B cell (primary cell): Measurements from ENCODE around the gene BAHCC1. TPM values are rescaled to one million over a fixed set of nuclear protein-coding genes. Genes with fewer than 3 reads are reported as not detected.

Source experiments
- ATAC-seq: fragments of 200-7000 bp; cut with Tn5 transposase; one replicate; pipeline ENCODE4 v1.10.0; 2021; ENCODE audit warnings: low read depth, mild to moderate bottlenecking, moderate number of reproducible peaks, moderate library complexity
- CTCF ChIA-PET: fragments of 350-600 bp; sonication (Branson Sonifier 250); formaldehyde crosslinking; loops from one replicate; lab custom pipeline; 2021; ENCODE audit warnings: antibody characterized with exemption, inconsistent platforms; lab: Charles Lee
- POLR2A ChIA-PET: fragments of 350-600 bp; sonication (Branson Sonifier 250); formaldehyde crosslinking; loops from one replicate; lab custom pipeline; 2021; ENCODE audit warnings: antibody characterized with exemption; lab: Charles Lee
- DNase-seq: peaks from one replicate; pipeline ENCODE4 v3.0.0; 2013
- H2AFZ ChIP-seq: 2 replicates; pipeline ENCODE4 v1.6.1; 2012; ENCODE audit warnings: mild to moderate bottlenecking, low read depth, low read length; ENCODE audit not compliant: insufficient read depth, poor library complexity, severe bottlenecking
- H3K27ac ChIP-seq, 2 donors: 1 replicate in 1 of 2; 2 replicates in 1 of 2; pipeline ENCODE4 v1.5.1; 2012 to 2013; ENCODE audit warnings: low read length in 2 of 2, mild to moderate bottlenecking in 2 of 2, moderate library complexity in 1 of 2
- H3K27me3 ChIP-seq, 4 experiments: fragments of 200-600 bp in 1 of 4; sonication (generic) in 1 of 4; replicated peaks in 1 of 4; 1 replicate in 2 of 4; 2 replicates in 2 of 4; pipeline versions ENCODE4 v1.6.1 to v1.7.0; 2013 to 2016; ENCODE audit warnings: low read length in 3 of 4, mild to moderate bottlenecking in 2 of 4, mixed read lengths in 1 of 4, moderate library complexity in 1 of 4; ENCODE audit not compliant: insufficient read depth in 4 of 4, control insufficient read depth in 3 of 4; ENCODE audit errors: control extremely low read depth in 1 of 4
- H3K36me3 ChIP-seq, 2 experiments: replicated peaks in 1 of 2; 1 replicate in 1 of 2; 2 replicates in 1 of 2; pipeline versions ENCODE4 v1.6.1 to v1.7.1; 2013; ENCODE audit warnings: low read length in 1 of 2; ENCODE audit not compliant: insufficient read depth in 2 of 2, control insufficient read depth in 1 of 2; ENCODE audit errors: control extremely low read depth in 1 of 2, extremely low read depth in 1 of 2
- H3K4me1 ChIP-seq, 2 donors: fragments of 200-600 bp in 1 of 2; sonication (generic) in 1 of 2; 1 replicate in 1 of 2; 2 replicates in 1 of 2; pipeline versions ENCODE4 v1.5.1 to v1.6.1; 2013 to 2017; ENCODE audit warnings: low read length in 2 of 2; ENCODE audit not compliant: control insufficient read depth in 2 of 2, insufficient read depth in 2 of 2
- H3K4me2 ChIP-seq: replicated peaks from 2 replicates; pipeline ENCODE3; 2012; ENCODE audit warnings: mild to moderate bottlenecking, low read depth, low read length; ENCODE audit not compliant: poor library complexity, severe bottlenecking
- H3K4me3 ChIP-seq, 5 experiments: fragments of 200-600 bp in 1 of 5; sonication (generic) in 1 of 5; 1 replicate in 3 of 5; 2 replicates in 2 of 5; pipeline versions ENCODE4 v1.5.1 to v1.7.0; 2011 to 2016; ENCODE audit warnings: low read length in 4 of 5, mild to moderate bottlenecking in 4 of 5, low read depth in 2 of 5, control low read depth in 1 of 5, moderate library complexity in 1 of 5; ENCODE audit not compliant: insufficient read depth in 1 of 5; ENCODE audit errors: control extremely low read depth in 1 of 5, extremely low read depth in 1 of 5
- H3K79me2 ChIP-seq: fragments of 200-600 bp; sonication (generic); one replicate; pipeline ENCODE4 v1.6.0; 2016; ENCODE audit warnings: low read length; ENCODE audit not compliant: control insufficient read depth, insufficient read depth
- H3K9ac ChIP-seq: fragments of 200-600 bp; sonication (generic); 2 replicates; pipeline ENCODE4 v1.6.1; 2017; ENCODE audit warnings: mild to moderate bottlenecking, low read length, moderate library complexity
- H3K9me3 ChIP-seq, 3 donors: one replicate each; pipeline versions ENCODE4 v1.6.1 to v1.7.1; 2013; ENCODE audit warnings: low read length in 2 of 3; ENCODE audit not compliant: control insufficient read depth in 2 of 3, insufficient read depth in 1 of 3; ENCODE audit errors: control extremely low read depth in 1 of 3
- H4K20me1 ChIP-seq: 2 replicates; pipeline ENCODE4 v1.6.0; 2012; ENCODE audit warnings: mild to moderate bottlenecking, low read length; ENCODE audit not compliant: insufficient read depth, control insufficient read depth, poor library complexity, severe bottlenecking
- H3K27ac Mint-ChIP-seq: one replicate; pipeline ENCODE4 v1.8.0; 2021; ENCODE audit warnings: mixed read lengths
- H3K27me3 Mint-ChIP-seq: one replicate; pipeline ENCODE4 v1.8.0; 2021; ENCODE audit warnings: mixed read lengths
- H3K4me1 Mint-ChIP-seq: one replicate; pipeline ENCODE4 v1.8.0; 2021; ENCODE audit warnings: mixed read lengths
- H3K4me3 Mint-ChIP-seq: one replicate; pipeline ENCODE4 v1.8.0; 2021; ENCODE audit warnings: mixed read lengths
- H3K9me3 Mint-ChIP-seq: one replicate; pipeline ENCODE4 v1.8.0; 2022; ENCODE audit warnings: mixed read lengths; ENCODE audit not compliant: insufficient read depth
- CTCF ChIP-seq: fragments of 200-600 bp; IDR thresholded peaks from one replicate; pipeline ENCODE4 v1.8.0; 2022; ENCODE audit warnings: antibody characterized with exemption, mild to moderate bottlenecking
- EZH2 ChIP-seq: IDR thresholded peaks from 2 replicates; pipeline ENCODE4 v1.6.1; 2012; ENCODE audit warnings: borderline replicate concordance, low read depth, mild to moderate bottlenecking, moderate library complexity, low read length; ENCODE audit not compliant: insufficient read depth, poor library complexity, severe bottlenecking
- WGBS: methylation state at CpG from one replicate; pipeline ENCODE4 v1.1.5; 2013; ENCODE audit warnings: missing lambda C conversion rate; ENCODE audit not compliant: insufficient coverage; 5-methylcytosine and 5-hydroxymethylcytosine counted together
- intact Hi-C: fragments of 100-400 bp; cut with micrococcal nuclease; formaldehyde crosslinking; loops from one replicate; pipeline ENCODE4 v1.10.0; 2022
- polyA plus RNA-seq: library from polyadenylated mRNA; depleted of rRNA; stranded (reverse); fragments of >200 nt; gene quantifications from 2 replicates; pipeline ENCODE4 v1.2.3, GENCODE V29; 2012
- total RNA-seq, 2 donors: library from RNA; stranded (reverse); fragments of 120-200 nt in 1 of 2; gene quantifications; 1 replicate in 1 of 2; 2 replicates in 1 of 2; pipeline versions ENCODE4 v1.2.3 to v1.2.4, GENCODE V29; 2013 to 2022

BAHCC1 gene
- total and polyA plus RNA-seq, 2 donors (not counting 1 experiment from before 2014, with no cell fraction given): 0.12 to 0.48 TPM

GRCh38 chr17:81381632-81382577, 13.4 kb upstream of the BAHCC1 start:
- intact Hi-C loops: no loop called here
- Mint-ChIP-seq H3K27me3 (peaks cover 26% of the 10 kb centered on the region), H3K9me3 (no peaks in the 10 kb centered on the region), H3K4me3 (no peak overlapping the region), H3K27ac (no peak overlapping the region), H3K4me1 (no peaks in the 10 kb centered on the region)
- Histone ChIP-seq H3K4me2 (no peak overlapping the region), H3K9ac (no peak overlapping the region), H3K4me3 (no peak overlapping the region), H3K79me2 (no peaks in the 10 kb centered on the region), H3K9me3 (peaks cover 0 to 3% (median 0%) of the 10 kb centered on the region in 3 donors), H3K27ac (no peak overlapping the region), H3K4me1 (peaks cover 5 to 6% of the 10 kb centered on the region in 2 donors), H3K27me3 (peaks cover 0 to 34% (median 12%) of the 10 kb centered on the region in 4 experiments), H3K36me3 (no peaks in the 10 kb centered on the region), H2AFZ (no peak overlapping the region), H4K20me1 (no peaks in the 10 kb centered on the region)
- TF ChIP-seq EZH2: no peak
- no peak for TF ChIP-seq CTCF
- DNase-seq: no peak
- ChIA-PET POLR2A (no interaction called here), CTCF (no interaction called here)
- no peak for ATAC-seq
- 91% methylated on average over 33 of the region's 37 CpGs for WGBS

GRCh38 chr17:81382851-81383250, 12.4 kb upstream of the BAHCC1 start:
- 100% methylated on average over 3 of the region's 6 CpGs for WGBS

More at GRCh38 chr17:81382851-81383250, 12.4 kb upstream of the BAHCC1 start:
- Histone ChIP-seq H2AFZ (no peak overlapping the region), H3K4me1 (peaks cover 9 to 10% of the 10 kb centered on the region in 2 donors), H3K27ac (no peak overlapping the region), H3K27me3 (peaks cover 0 to 42% (median 16%) of the 10 kb centered on the region in 4 experiments), H3K4me2 (no peak overlapping the region), H3K79me2 (no peaks in the 10 kb centered on the region), H3K9me3 (peaks cover 0 to 6% (median 0%) of the 10 kb centered on the region in 3 donors), H3K9ac (no peak overlapping the region), H3K36me3 (no peaks in the 10 kb centered on the region), H3K4me3 (no peak overlapping the region), H4K20me1 (no peaks in the 10 kb centered on the region)
- CTCF ChIA-PET: no interaction called here
- no peak for TF ChIP-seq CTCF
- no peak for TF ChIP-seq EZH2
- Mint-ChIP-seq H3K27ac (no peak overlapping the region), H3K4me1 (no peaks in the 10 kb centered on the region), H3K27me3 (peaks cover 30% of the 10 kb centered on the region), H3K9me3 (no peaks in the 10 kb centered on the region), H3K4me3 (no peak overlapping the region)
- intact Hi-C loops: no loop called here
- DNase-seq: no peak
- POLR2A ChIA-PET: no interaction called here
- no peak for ATAC-seq
